ENCODE results near the gene COL4A3.
A peak's percentile ranks its signal among the peaks of the same experiment; 100 is the strongest.
"Not testable (repeated sequence)": the region's sequence is repeated elsewhere in the genome, so short reads cannot be mapped to it uniquely, and the experiment has no call there.

Gene COL4A3

DNA sequence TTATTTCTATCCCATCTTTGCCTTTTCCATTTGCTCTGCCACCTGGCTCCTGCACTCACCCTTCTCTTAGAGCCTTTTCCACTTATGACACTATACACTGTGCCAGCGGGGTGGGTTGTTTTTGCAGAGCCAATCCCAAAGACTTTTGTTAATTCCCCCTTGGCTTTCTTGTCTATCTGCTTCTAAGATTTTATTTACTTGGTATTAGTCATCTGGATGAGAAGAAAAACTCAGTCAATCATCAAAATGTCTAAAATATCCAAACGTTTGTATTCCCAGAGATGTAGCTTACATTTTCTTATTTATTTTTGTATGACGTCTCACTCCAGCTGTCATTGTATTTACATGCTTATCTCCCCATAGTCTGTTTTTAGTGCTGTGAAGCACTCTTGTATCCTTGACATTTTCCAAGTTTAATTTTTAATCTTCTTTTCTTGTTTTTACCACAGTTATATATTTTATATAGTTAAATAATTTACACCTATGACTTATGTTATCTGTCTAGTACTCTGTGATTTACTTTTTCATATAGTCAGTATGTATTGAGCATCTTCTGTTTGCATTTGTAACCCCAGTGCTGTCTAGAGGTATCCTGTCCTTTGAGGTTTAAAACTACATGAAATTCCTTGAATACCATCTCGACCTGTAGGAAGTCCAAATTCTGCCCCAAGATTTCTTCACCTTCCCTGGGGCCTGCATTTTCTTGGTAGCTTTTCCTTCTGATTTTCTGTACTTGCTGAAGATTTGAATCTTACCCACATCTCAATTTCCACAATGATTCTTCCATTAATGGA lies 55.1 kb downstream of the COL4A3 start:
- no peak for DNase-seq

DNA sequence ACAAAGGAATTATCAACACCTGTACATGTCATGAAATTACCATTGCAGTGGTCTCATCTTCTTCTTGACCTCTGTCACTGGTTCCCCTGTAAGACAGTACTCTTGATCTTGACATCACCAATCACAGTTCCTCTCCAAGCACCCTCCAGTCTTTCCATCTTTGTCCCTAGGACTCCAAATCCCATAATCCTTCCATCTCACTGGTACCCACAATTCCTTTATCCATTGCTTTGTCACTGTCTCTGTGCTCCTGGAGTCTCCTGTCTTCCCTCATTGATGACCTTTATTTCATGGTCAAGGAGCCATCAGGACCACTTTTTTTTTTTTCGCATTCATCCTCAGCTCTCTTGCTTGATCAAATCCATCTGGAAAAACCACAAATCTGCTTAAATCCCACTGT lies 56.7 kb downstream of the COL4A3 start:
- DNase-seq = no peak

DNA sequence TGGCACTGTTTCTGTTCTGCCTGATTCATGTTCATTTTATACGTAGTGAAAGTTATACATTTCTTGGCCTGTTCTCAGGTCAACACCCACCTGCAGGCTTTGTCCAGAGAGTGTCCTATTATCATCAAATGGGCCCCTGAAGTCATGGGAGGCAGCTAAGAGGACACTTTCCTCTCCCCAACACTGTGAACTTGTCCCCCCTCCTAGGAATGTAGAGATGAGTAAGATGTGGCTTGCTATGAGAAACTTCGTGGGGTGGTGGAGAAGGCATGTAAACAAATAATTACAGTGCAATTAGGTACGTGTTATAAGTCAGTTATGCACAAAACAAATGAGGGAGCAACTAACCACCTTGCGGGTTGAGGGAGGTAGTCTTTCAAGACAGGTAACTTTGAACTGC lies 57.9 kb downstream of the COL4A3 start:
- DNase-seq = no peak

DNA sequence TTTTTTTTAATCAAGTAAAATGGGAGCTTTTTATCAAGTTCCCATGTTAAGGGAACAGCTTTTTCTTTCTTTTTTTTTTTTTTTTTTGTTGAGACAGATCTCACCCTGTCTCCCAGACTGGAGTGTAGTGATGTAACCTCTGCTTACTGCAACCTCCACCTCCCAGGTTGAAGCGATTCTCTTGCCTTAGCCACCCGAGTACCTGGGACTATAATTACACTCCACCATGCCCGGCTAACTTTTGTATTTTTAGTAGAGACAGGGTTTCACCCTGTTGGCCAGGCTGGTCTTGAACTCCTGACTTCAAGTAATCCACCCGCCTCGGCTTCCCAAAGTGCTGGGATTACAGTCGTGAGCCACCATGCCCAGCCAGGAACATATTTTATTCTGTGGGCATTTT lies 61.2 kb downstream of the COL4A3 start:
- not testable (repeated sequence) for DNase-seq

DNA sequence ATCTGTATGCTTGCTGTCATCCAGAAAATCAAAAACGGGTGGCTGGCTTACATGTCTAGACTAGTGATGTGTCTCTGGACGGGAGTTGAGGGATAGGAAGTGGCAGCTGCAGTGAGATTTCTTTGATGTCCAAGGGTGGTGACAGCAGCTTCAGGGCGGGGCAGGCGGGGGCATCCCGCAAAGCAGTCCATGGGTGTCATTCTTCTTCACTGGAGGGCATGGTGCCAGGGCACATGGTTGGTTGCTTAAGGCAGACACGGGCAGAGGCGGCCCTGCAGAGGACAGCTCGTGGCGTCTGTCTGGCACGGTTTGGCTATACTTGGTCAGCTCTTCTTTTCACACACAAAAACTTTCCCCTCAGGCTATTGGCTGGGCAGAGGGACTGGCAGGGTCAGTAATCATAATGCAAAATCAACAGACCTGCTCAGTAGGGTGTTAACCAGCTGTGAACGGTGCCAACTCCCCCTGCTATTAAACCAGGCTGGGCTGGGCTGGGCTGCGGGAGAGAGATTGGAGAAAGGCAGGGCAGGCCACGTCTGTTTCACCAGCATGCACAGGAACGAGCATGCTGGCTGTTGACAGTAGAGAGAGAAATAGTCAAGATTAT lies 63.7 kb downstream of the COL4A3 start:
- no peak for DNase-seq

DNA sequence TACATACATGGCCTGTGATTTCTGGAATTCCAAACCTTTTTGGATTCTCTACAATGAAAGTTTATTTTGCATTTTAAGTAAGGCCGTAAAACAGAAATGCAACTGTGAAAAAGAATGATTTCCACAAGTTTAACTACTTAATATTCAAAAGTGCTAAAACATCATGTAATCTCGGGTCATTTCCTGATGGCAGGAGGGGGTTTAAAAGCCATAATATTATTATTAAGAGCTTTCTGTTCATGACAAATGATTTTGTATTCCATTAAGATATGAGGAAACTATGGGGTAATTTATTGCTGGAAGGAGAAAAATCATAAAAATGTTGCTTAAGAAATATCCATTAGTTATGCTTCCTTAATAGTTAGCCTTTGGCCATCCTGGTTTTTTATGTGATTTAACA lies 65.7 kb downstream of the COL4A3 start:
- DNase-seq = no peak

DNA sequence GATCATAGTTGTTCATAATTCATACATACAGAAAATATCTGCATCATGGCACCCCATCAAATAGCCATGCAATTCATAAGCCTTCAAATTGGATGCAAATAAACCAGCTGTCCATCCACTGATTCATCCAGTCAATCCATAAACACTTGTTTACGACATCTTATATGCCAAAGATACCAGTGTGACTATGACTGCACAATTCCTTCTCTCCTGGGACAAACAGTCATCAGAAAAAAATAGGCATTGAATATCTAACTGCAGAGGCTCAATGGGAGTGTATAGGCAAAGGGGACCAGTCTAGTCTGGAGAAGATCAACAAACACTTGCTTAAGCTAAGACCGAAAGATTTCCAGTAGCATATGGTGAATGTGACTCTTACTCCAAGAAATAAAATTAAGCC lies 70.0 kb downstream of the COL4A3 start:
- DNase-seq = no peak

DNA sequence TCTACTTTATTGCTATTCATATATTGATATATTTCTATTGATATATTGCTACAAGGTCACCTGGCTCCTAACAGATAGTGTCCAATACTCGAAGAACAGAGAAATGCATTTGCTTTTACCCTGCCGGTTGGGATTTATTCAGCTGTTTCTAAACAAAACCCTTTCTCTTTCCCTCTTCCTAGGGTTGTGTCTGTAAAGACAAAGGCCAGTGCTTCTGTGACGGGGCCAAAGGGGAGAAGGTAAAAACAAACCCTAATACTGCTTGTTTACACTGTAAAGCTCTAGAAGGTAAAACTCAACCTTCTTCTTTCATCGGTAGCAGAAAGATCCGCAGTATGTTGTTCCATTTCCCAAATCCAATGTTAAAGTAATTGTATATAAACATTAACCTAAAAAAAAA lies 73.4 kb downstream of the COL4A3 start:
- no peak for DNase-seq

DNA sequence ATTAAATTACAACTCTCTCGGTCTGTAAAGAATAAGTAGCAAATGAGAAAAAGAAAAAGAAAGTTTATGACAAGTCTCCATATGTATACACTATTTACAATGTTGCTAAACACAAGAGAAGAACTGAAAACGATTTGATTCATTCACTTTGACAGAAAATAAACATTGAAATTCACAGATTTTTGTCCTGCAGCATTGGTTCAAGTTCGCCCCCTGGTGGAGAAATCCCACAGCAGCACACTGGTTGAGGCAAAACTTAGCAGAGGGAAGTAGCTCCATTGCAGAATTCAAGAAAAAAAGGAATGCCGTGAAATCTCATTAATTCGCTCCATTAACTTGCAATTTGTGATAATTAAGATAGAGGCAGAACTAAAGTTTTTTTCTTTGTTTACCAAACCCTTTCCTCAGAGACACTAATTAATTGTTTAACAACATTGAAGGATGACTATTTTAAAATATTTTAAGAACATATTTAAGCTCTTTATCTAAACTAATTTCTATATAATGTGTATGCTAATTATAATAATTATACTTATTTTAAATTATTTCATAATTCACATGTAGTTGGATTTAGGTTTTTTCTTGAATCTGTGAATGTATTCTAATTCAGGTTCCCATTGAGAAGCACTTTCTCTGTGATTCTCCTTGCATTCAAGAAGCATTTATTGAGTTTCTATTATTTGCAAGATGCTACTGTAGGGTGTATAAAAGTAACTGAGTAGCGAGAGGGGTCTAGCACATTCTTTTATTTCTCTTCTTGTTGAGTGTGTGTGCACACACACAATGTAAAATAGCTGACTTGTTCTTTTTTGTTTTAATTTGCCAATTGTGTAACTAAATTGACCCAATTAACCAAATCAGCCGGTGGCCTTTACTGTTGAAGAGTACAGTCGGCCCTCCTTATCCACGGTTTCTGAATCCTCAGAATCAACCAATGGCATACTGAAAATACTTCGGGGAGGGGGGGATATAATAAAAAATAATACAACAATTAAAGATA lies 74.1 kb downstream of the COL4A3 start:
- peak; percentile 53 to 59 for DNase-seq

DNA sequence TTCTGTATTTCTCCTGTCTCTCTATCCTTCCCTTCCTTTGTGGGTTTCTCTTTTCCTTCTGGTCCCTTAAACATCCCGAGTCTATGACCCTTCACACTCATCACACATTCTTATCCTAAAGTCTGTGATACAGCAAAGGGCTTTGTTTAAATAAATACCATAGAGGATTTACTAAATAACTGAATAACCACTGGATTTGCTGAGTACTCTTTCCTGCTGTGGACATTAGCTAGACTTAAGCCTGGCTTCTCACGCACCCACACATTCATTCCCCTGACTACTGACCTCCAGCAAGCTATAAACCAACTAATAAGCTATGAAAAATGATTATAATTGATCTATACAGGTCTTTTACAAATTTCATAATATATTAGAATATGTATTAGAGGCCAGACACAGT lies 76.6 kb downstream of the COL4A3 start:
- DNase-seq = no peak

DNA sequence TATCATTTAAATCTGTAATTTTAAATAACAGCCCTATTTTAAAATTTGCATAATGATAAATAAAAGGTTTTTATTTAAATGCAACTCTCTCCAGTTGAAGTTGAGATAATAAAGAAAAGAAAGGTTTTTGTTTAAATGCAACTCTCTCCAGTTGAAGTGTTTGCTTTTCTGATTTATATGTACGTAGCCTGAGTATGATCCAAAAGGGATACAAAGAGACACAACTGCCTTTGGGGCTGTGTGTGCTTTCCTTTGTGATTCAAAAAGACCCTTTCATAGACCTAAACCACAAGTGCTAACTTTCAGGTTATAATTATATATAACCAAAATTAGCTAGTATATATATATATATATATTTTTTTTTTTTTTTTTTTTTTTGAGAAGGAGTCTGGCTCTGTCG lies 84.5 kb downstream of the COL4A3 start:
- no peak for DNase-seq

DNA sequence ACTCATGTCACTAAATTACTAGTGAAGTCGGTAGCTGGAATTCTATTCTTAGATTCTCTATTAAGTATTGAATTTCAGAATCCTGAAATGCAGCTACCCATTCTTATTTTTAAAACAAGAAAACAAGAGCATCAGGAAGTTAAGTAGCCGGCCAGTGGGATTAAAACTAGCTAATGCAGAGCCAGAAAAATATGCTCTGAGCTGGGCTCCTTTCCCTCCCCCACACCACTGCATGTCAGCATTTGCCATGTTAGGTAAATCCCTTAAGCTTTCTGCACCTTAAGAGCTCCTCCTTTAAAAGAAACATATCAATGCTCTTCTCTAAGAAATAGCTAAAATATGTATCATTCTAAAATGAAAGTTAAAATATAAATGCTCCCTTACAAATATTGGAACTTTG lies 88.4 kb downstream of the COL4A3 start:
- no peak for DNase-seq

DNA sequence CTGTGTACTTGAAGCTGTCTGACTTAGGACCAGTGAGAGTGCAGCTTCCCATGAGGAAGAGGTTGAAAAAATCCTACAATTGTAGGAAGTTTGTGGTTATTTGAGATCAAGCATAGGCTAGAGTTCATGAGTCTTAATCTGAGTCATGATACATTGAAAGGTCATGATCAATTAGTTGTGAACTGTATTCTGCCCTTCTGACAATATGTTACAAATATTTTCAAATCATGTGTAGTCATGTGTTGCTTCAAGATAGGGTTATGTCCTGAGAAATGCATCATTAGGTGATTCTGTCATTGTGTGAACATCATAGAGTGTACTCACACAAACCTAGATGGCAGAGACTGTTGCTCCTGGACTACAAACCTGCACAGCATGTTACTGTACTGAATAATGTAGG lies 92.2 kb downstream of the COL4A3 start:
- no peak for DNase-seq

DNA sequence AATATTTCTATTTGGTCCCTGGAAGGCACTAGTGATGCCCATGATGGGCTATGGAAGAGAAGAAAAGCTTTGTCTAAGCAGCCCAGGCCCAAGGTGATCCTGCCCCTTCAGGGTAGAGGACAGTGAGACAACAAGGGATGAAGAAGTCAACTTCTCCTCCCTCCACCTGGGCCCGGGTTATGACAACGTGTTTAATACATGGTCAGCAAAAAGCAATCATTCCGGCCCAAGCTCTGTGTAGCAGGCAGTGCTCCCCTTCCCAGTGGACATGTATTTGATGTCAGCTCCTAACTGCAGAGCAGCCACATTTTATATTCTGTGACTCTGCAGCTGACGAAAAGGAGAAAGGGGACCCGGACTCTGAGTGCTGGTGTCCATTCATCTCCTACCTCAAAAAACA lies 93.4 kb downstream of the COL4A3 start:
- DNase-seq = no peak

DNA sequence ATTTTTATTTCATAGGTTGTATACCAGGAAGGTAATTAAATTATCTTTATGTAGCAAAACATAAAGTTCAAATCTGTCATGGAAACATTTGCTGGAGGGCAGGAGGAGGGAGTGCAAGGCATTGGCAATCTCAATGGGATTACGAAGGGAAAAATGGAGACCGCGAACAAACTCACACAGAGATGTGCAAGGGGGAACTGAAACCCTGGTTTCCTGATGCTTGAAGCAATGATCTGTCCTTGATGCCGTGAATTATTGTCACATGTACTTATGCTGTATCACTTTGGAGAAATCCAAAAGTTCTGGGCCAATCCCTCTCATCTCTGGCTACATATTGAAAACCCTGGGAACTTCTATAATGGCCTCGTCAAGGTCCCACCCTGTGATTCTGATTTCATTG lies 95.6 kb downstream of the COL4A3 start:
- DNase-seq = no peak

DNA sequence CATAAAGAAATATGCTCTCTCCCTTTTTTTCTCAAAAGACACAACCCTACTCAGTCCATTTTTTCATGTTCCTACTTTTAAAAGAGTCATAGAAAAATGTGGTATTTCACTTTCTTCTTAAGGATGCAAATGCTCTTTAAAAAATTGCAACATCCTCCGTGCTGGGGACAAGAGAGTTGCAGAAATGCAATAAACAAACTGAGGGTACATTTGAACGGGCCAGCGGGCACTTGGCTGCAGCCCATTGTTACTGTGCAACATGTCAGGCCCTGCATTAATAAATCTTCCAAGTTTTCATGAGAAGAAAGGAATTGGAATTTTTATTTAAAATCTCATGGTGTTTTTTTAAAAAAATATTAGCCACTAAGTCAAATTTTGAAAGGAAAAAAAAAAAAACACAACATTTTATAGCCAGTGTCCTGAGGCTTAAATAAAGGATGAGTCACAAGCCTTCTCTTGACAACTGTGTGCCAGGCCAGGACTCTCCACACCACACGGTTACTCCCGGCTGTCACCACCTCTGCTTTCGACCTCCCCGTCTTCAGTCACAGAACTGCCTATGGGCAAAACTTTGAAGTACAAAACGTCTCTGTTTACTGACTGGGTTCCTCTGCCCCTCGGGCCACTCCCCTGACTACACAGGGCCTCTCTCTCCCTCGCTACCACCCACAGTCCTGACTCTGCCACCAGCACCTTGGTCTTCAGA lies 103.1 kb downstream of the COL4A3 start:
- no peak for DNase-seq

DNA sequence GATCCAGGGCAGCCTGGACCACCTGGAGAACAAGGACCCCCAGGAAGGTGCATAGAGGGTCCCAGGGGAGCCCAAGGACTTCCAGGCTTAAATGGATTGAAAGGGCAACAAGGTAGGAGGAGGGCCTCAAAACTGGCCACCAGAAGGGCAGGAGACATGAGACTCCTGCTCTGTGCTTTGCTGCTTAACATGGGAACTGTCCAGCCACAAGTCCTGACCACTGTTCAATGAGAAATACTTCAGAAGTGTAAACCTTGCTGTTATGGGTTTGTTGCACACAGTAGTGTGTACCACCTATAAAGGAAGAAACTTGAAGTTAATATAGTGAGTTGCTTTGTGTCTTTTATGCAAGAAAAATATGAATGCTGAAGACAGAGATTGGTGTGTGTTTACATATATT lies 116.5 kb downstream of the COL4A3 start:
- no peak for DNase-seq

DNA sequence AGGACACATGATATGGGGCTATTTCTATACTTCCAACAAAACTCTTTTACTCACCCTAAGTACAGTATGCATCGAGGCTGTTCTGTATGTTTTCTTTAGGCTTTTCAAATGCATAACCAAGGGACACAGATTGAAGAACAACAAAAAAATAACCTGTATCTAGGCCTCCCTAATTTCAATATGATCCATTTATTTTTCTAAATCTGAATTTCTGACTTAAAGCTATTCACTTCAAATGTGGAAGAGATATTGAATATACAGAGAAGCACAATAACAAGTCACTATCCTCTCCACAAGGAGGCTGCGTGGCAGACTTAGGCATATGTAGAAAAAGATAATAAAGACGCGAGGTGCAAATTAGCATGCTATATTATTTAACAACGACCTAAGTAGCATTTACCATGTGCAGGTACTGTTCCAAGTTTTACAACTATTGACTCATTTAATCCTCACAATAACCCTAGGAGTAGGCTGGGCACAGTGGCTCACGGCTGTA lies 121.4 kb downstream of the COL4A3 start:
- DNase-seq = no peak

DNA sequence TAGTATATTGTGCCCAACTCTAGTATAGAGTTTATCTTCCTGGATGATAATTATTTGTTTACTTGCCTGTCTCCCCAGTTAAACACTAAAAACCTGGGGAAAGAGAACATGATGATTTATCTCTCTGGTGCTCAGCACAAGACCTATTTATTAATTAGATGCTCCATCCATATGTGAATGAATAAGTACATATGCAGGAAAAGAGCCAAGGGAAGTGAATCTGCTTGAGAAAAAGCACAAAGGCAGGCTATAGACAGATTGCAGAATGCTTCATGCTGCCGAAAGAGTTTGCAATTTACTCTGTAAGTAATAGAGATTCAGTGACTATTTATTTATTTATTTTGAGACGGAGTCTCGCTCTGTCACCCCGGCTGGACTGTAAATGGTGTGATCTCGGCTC lies 123.3 kb downstream of the COL4A3 start:
- no peak for DNase-seq

DNA sequence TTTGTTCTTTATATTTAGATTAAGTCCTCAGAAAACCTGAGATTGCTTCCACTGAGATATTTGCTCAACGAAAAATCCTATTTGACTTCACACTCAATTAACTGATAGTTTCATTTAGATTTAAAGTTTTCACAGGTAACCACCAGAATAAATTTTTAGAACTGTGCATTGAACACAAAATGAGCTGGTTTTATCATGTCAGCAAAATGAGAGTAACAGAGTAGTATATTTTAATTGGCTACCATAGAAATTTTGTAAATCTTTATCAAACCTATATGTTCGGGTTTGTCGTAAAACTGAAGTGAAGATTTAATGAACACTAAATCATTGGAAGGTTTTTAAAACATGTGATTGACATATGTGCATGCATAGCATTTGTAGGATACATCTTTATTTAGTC lies 127.9 kb downstream of the COL4A3 start:
- DNase-seq = no peak

DNA sequence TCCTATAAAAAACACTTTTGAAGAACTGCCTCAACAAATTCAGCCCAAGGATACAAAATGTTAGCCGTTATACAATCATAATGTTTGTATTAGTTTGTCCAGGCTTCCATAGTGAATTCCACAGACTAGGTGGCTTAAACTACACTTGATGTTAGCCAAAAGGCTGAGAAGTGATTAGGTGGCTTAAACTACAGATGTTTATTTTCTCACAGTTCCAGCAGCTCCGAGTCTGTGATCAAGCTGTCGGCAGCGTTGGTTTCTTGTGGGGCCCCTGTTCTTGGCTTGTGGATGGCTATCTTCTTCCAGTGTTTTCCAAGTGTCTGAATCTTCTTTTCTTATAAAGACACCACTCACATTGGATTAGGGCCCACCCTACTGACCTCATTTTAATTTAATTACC lies 129.1 kb downstream of the COL4A3 start:
- no peak for DNase-seq

DNA sequence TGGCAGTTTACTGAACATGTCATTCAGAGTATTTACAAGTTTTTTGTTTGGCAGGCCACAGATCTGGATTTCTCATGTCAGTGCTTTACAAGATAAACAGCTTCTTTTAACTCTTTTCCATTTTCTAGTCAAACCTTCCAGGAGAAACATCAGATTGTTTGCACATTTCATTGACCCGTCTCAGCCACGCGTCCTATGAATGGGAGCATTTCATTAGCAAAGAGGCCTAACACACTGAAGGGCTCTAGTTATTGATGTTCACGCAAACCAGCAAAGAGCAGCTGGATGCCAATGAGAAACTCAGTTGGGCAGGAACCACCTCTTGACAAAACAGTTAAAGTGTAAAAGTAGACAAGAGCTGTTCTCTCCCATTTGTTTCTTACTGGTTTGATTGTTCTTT lies 131.4 kb downstream of the COL4A3 start:
- DNase-seq = no peak

All from activated CD4-positive, alpha-beta T cell treated with anti-CD3 and anti-CD28 coated beads, Interleukin-2, amount 50 U/mL, for 4 hours (primary cell).